Measurements from ENCODE around the gene BCKDK. TPM values are rescaled to one million over a fixed set of nuclear protein-coding genes. Genes with fewer than 3 reads are reported as not detected.
"Not testable (repeated sequence)": the region's sequence is repeated elsewhere in the genome, so short reads cannot be mapped to it uniquely, and the experiment has no call there.

The BCKDK gene
- total RNA-seq, 1 donor from 2014 or later: 21.5 TPM

DNA sequence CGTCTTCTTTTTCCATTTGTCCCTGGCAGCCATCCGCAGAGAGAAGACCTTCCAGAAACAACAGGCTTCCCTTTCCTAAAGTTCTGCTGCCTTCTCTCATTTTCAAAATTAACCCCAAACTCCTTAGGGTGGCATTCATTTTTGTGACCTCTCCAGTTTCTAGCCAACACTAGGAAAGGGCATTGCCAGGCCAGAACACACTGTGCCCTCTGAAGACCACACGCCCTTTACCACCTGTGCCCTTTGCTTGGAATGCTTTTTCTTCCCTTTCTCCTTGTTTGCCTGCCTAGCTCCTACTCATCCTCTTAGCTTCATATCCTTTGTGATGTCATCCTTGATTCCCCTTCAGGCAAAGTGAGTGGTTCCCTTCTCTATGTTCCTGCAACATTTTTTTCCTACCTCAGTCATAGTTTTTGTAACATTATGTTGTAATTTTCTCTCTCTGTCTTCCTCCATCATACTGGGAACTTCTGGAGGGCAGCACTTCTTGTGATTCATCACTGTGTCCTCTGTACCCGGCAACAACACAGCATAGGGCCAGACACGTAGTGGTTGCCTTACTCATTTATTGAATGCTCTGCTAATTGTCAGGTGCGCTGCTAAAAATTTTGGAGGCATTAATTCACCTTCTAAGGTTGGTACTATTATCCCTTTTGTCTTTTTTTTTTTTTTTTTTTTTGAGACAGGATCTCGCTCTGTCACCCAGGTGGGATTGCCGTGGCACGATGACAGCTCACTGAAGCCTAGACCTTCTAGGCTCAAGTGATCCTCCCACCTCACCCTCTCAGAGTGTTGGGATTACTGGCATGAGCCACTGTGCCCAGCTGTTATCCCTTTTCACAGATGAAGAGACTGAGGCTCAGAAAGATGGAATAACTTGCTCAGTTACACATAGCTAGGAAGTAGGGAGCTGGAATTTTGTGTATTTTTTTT is 10.3 kb downstream of the BCKDK start:
- intact Hi-C loops (cut with micrococcal nuclease): loop anchor here (5.0 kb wide), 1 partner anchor 86 kb away; the partner anchor contains the start of gene STX4

DNA sequence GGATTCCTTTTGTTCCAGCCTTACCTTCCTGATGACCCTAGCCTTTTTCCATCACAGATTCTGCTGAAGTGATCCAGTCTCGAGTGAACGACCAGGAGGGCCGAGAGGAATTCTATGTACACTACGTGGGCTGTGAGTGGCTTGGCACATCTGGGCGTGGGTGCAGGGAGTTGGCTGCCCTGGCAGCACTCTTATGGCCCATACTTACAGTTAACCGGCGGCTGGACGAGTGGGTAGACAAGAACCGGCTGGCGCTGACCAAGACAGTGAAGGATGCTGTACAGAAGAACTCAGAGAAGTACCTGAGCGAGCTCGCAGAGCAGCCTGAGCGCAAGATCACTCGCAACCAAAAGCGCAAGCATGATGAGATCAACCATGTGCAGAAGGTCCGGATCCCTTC is 11.9 kb downstream of the BCKDK start:
- intact Hi-C loops (cut with micrococcal nuclease): no loop called here

DNA sequence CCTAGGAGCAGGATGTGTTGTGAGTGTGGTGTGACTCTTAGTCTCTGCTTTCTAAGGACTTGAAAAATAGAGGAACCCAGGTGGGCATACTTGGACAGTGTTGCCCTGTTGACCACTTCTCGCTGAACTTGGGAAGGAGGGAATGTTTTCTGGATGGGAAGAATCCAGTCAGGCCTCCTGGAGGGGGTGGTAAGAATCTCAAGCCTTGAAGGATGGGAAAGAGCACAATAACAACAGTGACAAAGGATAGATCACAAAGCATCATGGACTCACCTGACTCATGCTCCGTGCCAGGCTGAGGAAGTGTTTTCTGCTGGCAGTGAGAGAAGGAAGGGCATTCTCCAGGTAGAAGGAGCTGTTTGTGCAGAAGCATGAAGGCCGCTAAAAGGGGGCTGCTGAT is 17.7 kb downstream of the BCKDK start:
- intact Hi-C loops (cut with micrococcal nuclease): no loop called here

DNA sequence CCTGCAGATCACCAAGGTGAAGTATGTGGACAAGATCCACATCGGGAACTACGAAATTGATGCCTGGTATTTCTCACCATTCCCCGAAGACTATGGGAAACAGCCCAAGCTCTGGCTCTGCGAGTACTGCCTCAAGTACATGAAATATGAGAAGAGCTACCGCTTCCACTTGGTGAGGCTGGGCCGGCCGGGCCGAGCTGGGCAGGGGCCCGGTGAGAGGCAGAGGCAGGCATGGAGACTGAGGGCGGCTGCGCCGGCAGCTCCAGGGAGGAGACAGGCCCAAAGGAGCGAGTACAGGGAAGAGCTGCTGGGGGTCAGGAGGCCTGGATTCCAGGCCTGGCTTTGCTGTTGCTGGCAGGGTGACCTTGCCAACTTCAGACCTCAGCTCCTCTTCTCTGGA is 19.0 kb downstream of the BCKDK start:
- intact Hi-C loops (cut with micrococcal nuclease): no loop called here

DNA sequence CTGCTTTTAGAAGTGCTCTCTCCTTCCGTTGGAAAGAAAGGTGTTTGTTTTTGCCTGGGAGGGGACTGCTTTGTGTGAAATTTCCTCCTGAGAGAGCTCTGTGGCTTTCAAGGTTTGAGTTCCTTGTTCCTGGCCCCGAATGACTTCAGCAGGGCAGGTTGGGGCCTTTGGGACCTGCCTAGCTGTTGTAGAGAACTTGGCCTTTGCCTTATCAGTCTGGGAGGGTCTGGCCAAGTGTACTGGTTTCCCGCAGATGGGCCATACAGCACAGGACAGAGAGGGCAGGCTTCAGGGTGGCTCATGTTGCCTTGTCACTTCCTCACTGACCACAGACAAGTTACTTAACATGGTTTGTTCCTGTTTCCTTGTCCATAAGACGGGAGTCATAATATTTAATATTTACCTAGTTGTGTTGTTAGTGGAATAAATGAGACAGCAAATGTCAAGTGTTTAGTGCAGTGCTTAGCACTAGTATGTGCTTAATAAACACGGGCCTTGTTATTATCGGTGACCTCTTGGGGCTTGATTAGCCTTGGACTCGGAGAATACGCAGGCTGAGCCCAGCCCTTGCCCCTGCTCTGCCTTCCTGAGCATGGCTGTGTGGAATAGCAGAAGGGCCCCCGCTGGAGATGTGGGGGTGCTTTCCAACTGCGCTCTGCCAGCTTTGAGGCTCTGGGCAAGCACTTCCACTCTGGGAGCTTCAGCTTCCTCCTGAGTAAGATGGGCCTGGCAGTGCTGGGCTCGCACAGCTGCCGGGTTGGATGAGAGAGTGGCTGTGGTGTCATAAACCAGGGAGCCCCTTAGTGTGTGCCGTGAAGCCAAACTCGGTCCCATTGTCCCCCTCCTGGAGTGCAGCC is 20.8 kb downstream of the BCKDK start:
- intact Hi-C loops (cut with micrococcal nuclease): no loop called here

DNA sequence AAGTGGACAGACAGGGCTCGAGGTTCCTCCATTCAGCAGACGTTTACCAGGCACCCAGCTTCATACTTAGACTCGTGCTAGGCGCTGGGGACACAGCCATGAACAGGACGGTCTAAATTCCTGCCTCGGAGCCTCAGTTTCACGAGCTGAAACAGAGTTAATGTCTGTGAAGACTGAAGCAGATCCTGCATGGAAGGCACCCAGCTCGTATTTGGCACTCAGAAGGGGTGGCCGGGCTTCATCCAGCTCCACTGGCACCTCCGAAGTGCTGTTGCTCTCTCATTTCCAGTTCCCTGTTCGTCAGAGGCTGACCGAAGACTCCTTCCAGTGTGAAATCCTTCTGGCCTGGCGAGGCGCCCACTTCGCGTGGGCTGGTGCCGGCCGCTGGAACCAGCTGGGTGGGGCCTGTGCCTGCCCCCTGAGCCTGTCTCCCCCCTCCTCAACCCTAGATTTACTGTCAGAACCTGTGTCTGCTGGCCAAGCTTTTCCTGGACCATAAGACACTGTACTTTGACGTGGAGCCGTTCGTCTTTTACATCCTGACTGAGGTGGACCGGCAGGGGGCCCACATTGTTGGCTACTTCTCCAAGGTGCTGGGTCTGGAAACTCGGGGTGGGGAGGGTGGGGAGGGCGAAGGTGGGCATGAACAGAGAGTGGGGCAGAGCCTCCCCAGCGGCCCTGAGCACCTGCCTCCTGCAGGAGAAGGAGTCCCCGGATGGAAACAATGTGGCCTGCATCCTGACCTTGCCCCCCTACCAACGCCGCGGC is 21.6 kb downstream of the BCKDK start:
- intact Hi-C loops (cut with micrococcal nuclease): no loop called here

DNA sequence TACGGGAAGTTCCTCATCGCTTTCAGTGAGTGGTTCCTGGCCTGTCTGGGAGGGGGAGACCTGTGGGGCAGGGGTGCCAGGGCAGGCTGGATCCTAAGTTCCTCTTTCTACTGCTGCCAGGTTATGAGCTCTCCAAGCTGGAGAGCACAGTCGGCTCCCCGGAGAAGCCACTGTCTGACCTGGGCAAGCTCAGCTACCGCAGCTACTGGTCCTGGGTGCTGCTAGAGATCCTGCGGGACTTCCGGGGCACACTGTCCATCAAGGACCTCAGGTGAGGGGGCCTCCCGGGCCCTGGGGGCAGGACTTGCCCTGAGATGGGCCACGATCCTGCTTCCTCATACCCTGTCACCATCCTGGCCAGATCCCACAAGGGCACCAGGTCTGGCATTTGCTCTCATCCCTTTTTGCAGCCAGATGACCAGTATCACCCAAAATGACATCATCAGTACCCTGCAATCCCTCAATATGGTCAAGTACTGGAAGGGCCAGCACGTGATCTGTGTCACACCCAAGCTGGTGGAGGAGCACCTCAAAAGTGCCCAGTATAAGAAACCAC is 22.2 kb downstream of the BCKDK start:
- intact Hi-C loops (cut with micrococcal nuclease): no loop called here

DNA sequence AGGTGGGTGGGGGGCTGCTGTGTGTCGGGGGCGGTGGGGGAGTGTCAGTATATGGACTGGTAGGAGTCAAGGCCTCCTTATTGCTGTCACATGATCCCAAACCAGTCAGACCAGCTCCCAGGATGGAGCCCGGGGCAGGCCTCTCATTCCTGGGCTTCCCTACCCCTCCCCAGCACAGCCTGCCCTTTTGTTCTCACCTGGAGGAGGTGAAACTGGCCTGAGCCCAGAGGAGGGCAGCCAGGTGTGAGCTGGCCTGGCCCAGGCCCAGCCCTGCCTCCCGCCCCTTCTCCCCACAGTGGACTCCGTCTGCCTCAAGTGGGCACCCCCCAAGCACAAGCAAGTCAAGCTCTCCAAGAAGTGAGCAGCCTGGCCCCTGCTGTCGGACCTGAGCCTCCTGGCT is 22.7 kb downstream of the BCKDK start:
- intact Hi-C loops (cut with micrococcal nuclease): no loop called here

DNA sequence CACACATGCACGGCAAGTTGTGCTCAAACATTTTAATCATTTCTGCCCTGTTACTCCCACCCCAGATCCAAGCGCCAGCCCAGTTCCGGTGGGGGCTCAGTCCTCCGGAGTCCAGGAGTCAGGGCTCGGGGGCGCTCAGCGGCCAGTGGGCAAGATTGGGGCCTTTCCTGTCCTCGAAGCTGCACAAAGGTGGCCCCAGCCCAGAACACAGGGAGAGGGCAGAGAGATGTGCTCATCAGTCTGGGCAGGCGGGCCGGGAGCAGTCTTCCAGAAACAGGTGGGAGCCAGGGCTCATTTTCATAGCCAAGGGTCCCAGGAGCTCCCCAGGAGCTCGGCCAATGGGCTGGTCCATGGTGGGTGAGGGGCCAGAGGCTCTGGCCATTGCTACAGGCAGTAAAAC is 23.2 kb downstream of the BCKDK start:
- intact Hi-C loops (cut with micrococcal nuclease): no loop called here

DNA sequence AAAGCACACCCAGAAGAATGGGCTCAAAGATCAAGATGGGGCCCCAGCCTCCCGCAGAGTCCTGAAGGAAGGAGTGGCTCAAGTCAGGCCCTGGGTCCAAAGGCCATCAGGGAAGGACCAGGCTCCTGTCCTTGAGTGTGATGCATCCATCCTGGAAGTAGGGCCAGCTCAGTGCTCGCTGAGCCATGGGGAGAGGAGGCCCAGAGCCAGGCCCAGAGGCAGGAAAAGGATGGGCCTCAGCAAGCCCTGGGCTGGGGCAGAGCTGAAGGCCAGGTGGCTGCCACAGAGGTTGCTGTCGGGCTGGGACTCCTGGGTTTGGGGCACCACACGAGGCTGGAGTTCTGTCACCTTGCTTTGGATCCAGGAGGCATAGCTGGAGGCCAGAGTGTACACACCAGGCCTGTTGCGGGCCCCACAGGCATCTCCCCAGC is 23.7 kb downstream of the BCKDK start:
- intact Hi-C loops (cut with micrococcal nuclease): no loop called here

DNA sequence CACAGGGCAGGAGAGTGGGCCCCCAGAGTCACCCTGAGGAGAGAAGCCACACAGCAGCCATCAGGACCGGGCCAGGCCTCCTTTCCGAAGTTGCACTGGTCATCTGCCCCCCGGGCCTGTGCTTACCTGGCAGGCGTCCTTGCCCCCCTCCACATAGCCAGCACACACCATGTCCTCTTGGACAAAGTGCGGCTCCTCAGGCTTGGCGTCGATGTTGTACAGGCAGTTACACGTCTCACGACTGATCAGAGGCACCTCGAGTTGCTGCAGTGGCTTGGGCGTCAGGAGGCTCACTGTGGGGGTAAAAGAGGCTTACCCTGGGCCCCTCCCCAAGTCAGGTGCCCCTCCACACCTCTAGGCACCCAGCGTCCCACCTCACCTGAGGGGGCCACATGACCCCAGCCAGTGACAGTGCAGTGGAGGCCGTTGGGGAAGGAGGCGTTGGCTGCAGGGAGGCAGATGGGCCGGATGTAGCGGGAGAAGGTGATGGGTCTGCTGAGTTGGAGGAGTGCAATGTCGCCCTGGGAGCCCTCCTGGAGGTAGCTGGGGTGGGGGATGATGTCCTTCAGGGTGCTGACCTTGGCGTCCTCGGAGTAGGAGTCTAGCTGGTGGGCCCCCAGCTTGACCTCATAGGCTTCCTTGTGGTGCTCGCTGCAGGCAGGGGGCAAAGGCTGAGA is 24.3 kb downstream of the BCKDK start:
- intact Hi-C loops (cut with micrococcal nuclease): no loop called here

DNA sequence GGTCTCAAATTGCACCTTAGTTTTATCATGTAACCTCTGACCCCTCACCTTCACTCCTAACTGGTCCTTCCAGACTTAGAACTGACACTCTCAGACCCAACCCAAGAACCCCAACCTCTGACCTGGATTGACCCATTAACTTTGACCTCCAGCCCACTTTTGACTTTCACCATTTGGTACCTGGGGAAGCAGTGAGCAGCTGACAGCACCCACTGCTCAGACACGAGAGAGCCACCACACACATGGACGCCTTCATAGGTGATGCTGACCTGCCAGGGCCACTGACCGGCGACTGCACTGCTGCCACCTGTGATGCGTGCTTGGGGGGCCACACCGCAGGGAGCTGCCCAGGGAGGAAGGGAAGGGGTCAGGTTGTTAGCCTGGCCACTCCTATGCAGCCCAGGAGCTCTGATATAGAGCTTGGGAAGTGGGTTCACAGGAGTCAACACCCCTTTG is 24.9 kb downstream of the BCKDK start:
- intact Hi-C loops (cut with micrococcal nuclease): no loop called here

DNA sequence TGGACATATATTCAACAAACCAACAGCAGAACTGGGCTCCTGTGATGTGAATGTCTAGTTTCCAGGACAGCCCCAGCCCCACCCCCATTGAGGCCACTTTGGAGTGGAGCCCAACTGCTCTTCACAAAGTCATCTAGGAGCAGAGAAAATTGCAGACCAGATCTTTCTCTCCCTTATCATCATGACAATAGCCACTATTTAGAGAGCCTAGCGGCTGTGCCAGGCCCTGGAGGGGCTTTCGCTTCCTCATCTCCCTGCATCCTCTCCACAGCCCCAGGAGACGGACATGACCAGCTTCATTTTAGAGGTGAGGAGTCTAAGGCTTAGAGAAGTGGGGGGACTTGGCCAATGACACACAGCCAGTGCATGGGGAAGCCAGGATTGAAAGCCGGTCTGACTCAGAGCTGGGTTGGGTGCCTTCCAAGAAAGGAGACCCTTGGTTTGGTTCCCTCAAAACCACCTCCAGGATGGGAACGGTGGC is 25.9 kb downstream of the BCKDK start:
- intact Hi-C loops (cut with micrococcal nuclease): no loop called here

DNA sequence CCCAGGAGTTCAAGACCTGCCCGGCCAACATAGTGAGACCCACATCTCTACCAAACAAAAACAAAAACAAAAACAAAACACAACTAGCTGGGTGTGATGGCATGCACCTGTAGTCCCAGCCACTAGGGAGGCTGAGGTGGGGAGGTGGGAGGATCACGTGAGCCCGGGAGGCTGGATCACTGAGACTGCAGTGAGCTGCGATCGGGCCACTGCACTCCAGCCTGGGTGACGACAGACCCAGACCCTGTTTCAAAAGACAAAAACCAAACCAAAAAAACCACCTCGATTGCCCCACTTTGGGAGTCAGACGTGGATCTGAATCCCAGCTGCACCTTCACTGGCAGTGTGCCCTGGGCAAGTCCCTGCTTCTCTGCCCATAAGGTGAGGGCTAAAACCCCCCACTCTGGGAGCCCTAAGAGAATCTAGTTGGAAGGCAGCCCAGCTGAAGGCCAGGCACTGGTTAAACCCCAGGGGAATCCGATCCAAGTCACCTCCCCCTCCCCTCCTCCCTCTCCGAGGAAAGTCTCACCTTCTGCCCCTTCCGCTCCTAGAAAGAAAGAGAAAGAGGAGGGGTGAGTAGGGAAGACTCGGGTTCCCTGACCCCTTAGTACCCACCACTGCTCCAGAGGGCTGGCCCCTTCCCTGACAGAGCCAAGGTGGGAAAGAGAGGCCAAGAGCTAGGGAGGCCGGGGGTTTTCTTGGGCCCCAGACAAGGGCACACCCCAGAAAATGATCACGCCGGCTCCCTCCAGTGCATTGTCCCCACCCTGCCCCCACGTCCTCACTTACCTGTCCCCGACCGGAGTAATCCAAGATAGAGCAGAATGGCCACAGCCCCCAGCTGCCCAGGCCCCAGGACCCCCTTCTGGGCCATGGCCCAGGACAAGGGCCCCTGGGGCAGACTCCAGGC is 26.7 kb downstream of the BCKDK start:
- intact Hi-C loops (cut with micrococcal nuclease): no loop called here

DNA sequence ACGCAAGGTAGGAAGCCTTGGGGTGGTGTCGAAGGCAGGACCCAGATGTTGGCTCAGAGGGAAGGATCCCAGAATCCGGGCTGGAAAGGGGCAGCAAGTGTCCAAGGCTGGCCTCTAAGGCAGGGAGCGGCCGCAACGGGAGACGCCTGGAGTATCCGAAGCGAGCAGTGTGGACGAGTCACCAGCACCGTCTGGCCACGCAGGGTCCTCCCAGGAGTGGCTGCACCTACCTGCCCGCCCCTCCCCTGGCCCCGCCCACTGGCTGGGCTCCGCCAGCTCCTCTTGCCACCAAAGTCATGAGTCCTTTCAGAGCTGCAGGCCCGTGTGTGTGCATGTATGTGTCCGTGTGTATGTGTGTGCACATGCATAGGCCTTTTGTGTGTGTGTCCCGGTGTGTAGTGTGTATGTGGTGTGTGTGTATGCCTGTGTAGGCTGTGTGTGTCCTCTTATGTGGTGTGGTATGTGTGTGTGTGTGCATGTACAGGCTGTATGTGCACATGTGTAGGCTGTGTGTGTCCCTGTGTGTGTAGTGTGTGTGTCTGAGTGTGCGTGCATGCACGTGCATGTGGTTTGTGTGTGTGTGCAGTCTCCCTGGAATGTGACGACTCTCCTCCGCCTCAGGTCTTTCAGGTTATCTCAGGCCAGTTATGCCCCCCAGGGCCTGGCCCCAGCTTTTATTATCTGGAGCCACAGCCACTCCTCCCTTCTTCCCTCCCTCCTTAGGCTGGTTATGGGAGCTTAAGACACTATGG is 27.5 kb downstream of the BCKDK start, which contains the start of gene PRSS8:
Gene PRSS8 (minus strand): TSS at position 193 of the 752 bp plus-strand sequence. CDS start 229 bp downstream, outside the sequence.
- intact Hi-C loops (cut with micrococcal nuclease): no loop called here

DNA sequence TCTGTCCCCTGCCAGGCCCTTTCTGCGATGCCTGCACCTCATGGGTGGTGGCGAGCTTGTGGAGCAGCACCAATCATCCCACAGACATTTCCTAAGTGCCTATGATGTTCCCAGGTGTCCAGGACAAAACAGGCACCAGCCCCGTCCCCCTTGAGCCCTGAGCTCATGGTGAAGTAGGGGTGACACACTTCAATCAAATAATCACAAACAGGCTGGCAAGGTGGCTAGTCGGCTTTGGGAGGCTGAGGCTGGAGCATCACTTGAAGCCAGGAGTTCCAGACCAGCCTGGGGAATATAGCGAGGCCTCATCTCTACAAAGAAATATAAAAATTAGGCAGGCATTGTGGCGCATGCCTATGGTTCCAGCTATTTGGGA is 28.1 kb downstream of the BCKDK start:
- intact Hi-C loops (cut with micrococcal nuclease): no loop called here

DNA sequence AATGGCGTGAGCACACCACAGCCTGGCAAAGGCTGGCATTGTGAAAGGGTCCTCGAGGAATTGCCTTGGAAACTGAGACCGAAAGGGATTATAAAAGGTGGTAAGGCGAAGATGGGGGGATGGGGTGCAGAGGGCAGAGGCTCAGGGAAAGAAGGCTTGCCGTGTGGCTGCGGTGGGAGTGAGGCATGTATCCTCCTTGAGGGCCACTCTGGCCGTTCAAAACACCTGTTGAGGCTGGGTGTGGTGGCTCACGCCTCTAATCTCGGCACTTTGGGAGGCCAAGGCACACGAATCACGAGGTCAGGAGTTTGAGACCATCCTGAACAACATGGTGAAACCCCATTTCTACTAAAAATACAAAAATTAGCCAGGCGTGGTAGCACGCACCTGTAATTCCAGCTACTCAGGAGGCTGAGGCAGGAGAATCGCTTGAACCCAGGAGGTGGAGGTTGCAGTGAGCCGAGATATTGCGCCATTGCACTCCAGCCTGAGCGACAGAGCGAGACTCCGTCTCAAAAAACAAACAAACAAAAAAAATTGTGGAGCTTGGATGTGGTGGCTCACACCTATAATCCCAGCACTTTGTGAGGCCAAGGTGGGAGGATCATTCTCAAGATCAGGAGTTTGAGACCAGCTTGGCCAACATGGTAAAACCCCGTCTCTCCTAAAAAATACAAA is 28.8 kb downstream of the BCKDK start:
- intact Hi-C loops (cut with micrococcal nuclease): not testable (repeated sequence)
